Thoracic aorta (tissue), 2 donors: ENCODE results near the gene MYRF. TPM values are rescaled to one million over a fixed set of nuclear protein-coding genes. Genes with fewer than 3 reads are reported as not detected.

ENCODE experiments used
- ATAC-seq: fragments of 150-250 bp; one replicate; pipeline ENCODE4 v1.8.0; 2017; ENCODE audit warnings: low read depth; ENCODE audit not compliant: insufficient number of reproducible peaks, low FRiP score
- DNase-seq: peaks from one replicate; pipeline ENCODE4 v3.0.0-alpha.2; 2020; ENCODE audit warnings: low spot score
- H3K27ac ChIP-seq, 2 donors: fragments of 200-600 bp; sonication (generic); 1 replicate in 1 of 2; 2 replicates in 1 of 2; pipeline ENCODE4 v1.5.1; 2016; ENCODE audit warnings: mild to moderate bottlenecking in 2 of 2, moderate library complexity in 2 of 2
- H3K27me3 ChIP-seq: fragments of 200-600 bp; sonication (generic); replicated peaks from 2 replicates; pipeline ENCODE4 v1.6.0; 2016; ENCODE audit warnings: mild to moderate bottlenecking; ENCODE audit not compliant: insufficient read depth
- H3K36me3 ChIP-seq: fragments of 200-600 bp; sonication (generic); one replicate; pipeline ENCODE4 v1.5.1; 2016
- H3K4me1 ChIP-seq, 2 donors: fragments of 200-600 bp; sonication (generic); 1 replicate in 1 of 2; 2 replicates in 1 of 2; pipeline versions ENCODE4 v1.5.1 to v1.6.0; 2016; ENCODE audit warnings: low read depth in 2 of 2, mild to moderate bottlenecking in 1 of 2; ENCODE audit not compliant: control insufficient read depth in 1 of 2
- H3K4me3 ChIP-seq: fragments of 200-600 bp; sonication (generic); 2 replicates; pipeline ENCODE4 v1.5.1; 2016; ENCODE audit warnings: mild to moderate bottlenecking
- H3K9me3 ChIP-seq: fragments of 200-600 bp; sonication (generic); 2 replicates; pipeline ENCODE4 v1.5.1; 2016
- total RNA-seq, 2 donors: library from RNA; depleted of rRNA; stranded (reverse); fragments of >200 nt; gene quantifications; one replicate each; pipeline versions ENCODE4 v1.1.0 to v1.2.3, GENCODE V29; 2016
- TF ChIP-seq, protein P1 (sequence below): fragments of 200-600 bp; sonication (generic); IDR thresholded peaks from one replicate; pipeline ENCODE4 v1.5.1; 2019; ENCODE audit warnings: antibody characterized with exemption

Gene MYRF
- total RNA-seq, 2 donors from 2014 or later = 5.1 TPM; not detected in 1

- Histone ChIP-seq H3K9me3 (no peaks in the 10 kb centered on the region), H3K27me3 (no peaks in the 10 kb centered on the region), H3K4me3 (no peak overlapping the region), H3K27ac (no peak overlapping the region), H3K4me1 (no peaks in the 10 kb centered on the region), H3K36me3 (no peaks in the 10 kb centered on the region)
- TF ChIP-seq, protein P1, sequence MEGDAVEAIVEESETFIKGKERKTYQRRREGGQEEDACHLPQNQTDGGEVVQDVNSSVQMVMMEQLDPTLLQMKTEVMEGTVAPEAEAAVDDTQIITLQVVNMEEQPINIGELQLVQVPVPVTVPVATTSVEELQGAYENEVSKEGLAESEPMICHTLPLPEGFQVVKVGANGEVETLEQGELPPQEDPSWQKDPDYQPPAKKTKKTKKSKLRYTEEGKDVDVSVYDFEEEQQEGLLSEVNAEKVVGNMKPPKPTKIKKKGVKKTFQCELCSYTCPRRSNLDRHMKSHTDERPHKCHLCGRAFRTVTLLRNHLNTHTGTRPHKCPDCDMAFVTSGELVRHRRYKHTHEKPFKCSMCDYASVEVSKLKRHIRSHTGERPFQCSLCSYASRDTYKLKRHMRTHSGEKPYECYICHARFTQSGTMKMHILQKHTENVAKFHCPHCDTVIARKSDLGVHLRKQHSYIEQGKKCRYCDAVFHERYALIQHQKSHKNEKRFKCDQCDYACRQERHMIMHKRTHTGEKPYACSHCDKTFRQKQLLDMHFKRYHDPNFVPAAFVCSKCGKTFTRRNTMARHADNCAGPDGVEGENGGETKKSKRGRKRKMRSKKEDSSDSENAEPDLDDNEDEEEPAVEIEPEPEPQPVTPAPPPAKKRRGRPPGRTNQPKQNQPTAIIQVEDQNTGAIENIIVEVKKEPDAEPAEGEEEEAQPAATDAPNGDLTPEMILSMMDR = no peak
- no peak for DNase-seq
- no peak for ATAC-seq
Observed at GRCh38 chr11:61763930-61764605, 11.6 kb downstream of the MYRF start.

DNA sequence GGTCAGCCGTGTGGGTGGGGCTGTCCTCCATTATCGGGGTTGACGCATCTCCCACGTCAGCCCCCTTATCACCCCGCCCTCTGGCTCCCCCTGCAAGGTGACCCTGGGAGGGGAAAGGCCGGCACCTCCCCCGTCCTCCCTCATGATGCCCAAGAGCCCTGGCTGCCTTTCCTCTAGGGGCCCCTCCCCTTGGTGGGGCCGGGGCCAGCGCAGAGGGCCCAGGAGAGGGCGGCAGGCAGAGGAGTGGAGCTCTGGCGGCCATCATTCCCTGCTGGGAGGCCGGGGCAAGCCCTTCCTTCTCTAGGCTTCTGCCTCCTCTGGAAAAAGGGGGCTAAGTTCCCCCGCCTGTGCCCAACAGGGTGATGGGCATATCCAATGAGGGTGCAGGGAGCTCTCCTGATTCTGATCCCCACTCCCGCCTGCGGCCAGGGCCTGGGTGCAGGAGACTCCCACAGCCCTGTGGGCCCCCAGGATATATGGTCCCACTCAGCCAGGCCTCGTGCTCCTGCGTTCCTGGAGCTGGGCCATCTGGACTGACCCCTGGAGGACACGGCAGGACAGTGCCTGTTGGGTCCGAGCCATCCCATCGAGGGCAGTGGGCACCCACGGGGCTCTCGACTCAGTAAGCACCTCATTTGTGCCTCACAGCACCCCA lies 12.3 kb downstream of the MYRF start:
- no peak overlapping the region for H3K27ac ChIP-seq
- no peaks in the 10 kb centered on the region for H3K27me3 ChIP-seq
- no peak for DNase-seq

DNA sequence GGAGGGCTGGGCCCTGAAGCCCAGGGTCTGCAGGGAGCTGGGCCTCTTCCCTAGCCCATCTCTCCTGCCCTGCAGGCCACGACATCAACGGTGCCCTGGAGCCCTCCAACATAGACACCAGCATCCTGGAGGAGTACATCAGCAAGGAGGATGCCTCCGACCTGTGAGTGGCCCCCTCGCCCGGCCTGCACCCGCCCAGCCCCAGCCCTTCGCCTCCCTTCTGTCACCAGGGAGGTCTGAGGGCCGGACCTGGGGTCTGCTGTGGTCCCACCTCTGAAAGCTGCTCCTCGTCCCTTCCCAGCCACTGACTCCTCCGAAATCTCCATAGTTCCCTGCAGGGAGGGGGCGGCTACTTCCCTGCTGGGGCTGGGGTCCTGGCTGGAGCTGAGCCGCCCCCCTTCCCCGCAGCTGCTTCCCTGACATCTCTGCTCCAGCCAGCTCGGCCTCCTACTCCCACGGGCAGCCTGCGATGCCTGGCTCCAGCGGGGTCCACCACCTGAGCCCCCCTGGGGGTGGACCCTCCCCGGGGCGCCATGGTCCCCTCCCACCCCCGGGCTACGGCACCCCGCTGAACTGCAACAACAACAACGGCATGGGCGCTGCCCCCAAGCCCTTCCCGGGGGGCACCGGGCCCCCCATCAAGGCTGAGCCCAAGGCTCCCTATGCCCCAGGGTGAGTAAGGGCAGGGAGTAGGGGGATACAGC lies 13.3 kb downstream of the MYRF start:
- Histone ChIP-seq H3K27ac (no peak overlapping the region), H3K9me3 (no peaks in the 10 kb centered on the region), H3K4me3 (no peak overlapping the region), H3K36me3 (no peaks in the 10 kb centered on the region), H3K4me1 (no peaks in the 10 kb centered on the region), H3K27me3 (no peaks in the 10 kb centered on the region)
- ATAC-seq = no peak
- no peak for DNase-seq
- TF ChIP-seq, protein P1 = no peak

More for the DNA sequence above, 12.3 kb downstream of the MYRF start:
- Histone ChIP-seq H3K36me3 (no peaks in the 10 kb centered on the region), H3K4me3 (no peak overlapping the region), H3K9me3 (no peaks in the 10 kb centered on the region), H3K4me1 (no peaks in the 10 kb centered on the region)
- TF ChIP-seq, protein P1 = no peak
- no peak for ATAC-seq

DNA sequence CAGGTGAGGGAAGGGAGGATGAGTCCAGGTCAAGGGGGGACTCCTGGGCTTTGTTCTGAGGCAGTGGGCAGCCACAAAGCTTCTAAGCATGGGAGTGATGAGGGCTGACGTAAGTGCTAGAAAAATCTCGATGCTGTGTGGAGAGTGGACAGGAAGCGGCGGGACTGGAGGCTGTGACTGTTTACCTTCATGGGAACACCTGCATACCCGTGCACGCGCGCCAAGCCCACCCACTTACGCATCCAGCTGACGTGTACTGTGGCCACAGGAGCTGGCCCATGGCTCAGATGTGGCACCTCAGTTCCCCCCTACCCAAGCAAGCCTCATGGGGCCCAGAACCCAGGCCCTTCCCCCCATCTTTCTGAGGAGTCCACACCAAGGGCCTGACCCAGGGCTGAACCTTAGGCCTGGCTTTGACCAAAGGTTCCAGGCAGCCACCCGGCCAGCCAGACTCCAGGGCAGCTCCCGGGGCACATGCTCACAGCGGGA lies 14.0 kb downstream of the MYRF start:
- TF ChIP-seq, protein P1 = no peak
- DNase-seq (no peak), ATAC-seq (no peak)
- Histone ChIP-seq H3K9me3 (no peaks in the 10 kb centered on the region), H3K36me3 (no peaks in the 10 kb centered on the region), H3K27ac (no peak overlapping the region), H3K4me3 (no peak overlapping the region), H3K27me3 (no peaks in the 10 kb centered on the region), H3K4me1 (no peaks in the 10 kb centered on the region)
